ENCODE results near the gene ARPC2. TPM values are rescaled to one million over a fixed set of nuclear protein-coding genes. Genes with fewer than 3 reads are reported as not detected.

Gene ARPC2
- total and polyA plus RNA-seq, 4 donors: 58.1 to 83.6 (median 73.7) TPM

DNA sequence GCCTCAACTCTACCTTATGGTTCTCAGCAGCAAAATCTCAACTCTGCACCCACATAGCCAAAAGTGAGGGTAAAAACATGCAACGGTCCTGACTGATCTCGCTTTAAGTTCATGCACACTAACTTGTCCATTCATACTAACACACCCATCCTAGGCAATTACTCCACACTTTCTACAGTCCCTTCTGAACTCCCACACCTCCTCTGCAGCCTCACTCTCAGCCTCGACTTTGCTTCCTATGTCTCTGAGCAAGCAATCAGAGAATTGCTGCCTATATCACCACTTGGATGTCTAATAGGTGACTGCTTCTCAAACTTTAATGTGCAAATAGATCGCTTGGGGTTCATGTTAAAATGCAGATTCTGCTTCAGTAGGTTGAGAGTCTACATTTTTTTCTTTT, 83.2 kb downstream of the ARPC2 start:
- no peak overlapping the region for H3K27ac ChIP-seq (ENCODE audit: low read depth in 1 of 2, low read length in 2 of 2)
- H3K9ac ChIP-seq (ENCODE audit: low read depth in 1 of 2, low read length in 2 of 2): no peak overlapping the region
- no peaks in the 10 kb centered on the region for H3K9me3 ChIP-seq (ENCODE audit: control insufficient read depth in 4 of 4, low read length in 3 of 4)
- no peak overlapping the region for H3K4me3 ChIP-seq (ENCODE audit: low read depth in 1 of 3, low read length in 3 of 3)
- no peak for TF ChIP-seq MAX (IDR thresholded peaks at IDR 0.05)
- TF ChIP-seq NR2F2 (IDR thresholded peaks at IDR 0.05): no peak
- no peak for TF ChIP-seq FOXA2 (IDR thresholded peaks at IDR 0.05)
- no peak for TF ChIP-seq JUND (IDR thresholded peaks at IDR 0.05)
- TF ChIP-seq FOXA1 (IDR thresholded peaks at IDR 0.05): no peak
- TF ChIP-seq RXRA (IDR thresholded peaks at IDR 0.05): no peak
- TF ChIP-seq EGR1 (IDR thresholded peaks at IDR 0.05; ENCODE audit: low read depth in 2 of 2): no peak
- no peak for TF ChIP-seq SP1 (IDR thresholded peaks at IDR 0.05)
- TF ChIP-seq, protein P1, sequence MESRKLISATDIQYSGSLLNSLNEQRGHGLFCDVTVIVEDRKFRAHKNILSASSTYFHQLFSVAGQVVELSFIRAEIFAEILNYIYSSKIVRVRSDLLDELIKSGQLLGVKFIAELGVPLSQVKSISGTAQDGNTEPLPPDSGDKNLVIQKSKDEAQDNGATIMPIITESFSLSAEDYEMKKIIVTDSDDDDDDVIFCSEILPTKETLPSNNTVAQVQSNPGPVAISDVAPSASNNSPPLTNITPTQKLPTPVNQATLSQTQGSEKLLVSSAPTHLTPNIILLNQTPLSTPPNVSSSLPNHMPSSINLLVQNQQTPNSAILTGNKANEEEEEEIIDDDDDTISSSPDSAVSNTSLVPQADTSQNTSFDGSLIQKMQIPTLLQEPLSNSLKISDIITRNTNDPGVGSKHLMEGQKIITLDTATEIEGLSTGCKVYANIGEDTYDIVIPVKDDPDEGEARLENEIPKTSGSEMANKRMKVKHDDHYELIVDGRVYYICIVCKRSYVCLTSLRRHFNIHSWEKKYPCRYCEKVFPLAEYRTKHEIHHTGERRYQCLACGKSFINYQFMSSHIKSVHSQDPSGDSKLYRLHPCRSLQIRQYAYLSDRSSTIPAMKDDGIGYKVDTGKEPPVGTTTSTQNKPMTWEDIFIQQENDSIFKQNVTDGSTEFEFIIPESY (IDR thresholded peaks at IDR 0.05): no peak
- TF ChIP-seq, protein P2, sequence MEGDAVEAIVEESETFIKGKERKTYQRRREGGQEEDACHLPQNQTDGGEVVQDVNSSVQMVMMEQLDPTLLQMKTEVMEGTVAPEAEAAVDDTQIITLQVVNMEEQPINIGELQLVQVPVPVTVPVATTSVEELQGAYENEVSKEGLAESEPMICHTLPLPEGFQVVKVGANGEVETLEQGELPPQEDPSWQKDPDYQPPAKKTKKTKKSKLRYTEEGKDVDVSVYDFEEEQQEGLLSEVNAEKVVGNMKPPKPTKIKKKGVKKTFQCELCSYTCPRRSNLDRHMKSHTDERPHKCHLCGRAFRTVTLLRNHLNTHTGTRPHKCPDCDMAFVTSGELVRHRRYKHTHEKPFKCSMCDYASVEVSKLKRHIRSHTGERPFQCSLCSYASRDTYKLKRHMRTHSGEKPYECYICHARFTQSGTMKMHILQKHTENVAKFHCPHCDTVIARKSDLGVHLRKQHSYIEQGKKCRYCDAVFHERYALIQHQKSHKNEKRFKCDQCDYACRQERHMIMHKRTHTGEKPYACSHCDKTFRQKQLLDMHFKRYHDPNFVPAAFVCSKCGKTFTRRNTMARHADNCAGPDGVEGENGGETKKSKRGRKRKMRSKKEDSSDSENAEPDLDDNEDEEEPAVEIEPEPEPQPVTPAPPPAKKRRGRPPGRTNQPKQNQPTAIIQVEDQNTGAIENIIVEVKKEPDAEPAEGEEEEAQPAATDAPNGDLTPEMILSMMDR (IDR thresholded peaks at IDR 0.05; ENCODE audit: low read depth, low read length, missing input control): no peak
- no peak for TF ChIP-seq RAD21 (IDR thresholded peaks at IDR 0.05)
- TF ChIP-seq HNF4A (conservative IDR thresholded peaks at IDR 0.05): no peak
- TF ChIP-seq REST (IDR thresholded peaks at IDR 0.05): no peak
- no peak for TF ChIP-seq GABPA (IDR thresholded peaks at IDR 0.05 in 1 of 2, conservative IDR thresholded peaks at IDR 0.05 in 1 of 2)
- TF ChIP-seq, protein P3, sequence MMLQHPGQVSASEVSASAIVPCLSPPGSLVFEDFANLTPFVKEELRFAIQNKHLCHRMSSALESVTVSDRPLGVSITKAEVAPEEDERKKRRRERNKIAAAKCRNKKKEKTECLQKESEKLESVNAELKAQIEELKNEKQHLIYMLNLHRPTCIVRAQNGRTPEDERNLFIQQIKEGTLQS (IDR thresholded peaks at IDR 0.05): no peak
- no peak for TF ChIP-seq HNF4G (IDR thresholded peaks at IDR 0.05)
- TF ChIP-seq TAF1 (conservative IDR thresholded peaks at IDR 0.05): no peak
- no peak for TF ChIP-seq YY1 (IDR thresholded peaks at IDR 0.05)
- H3K27me3 ChIP-seq (ENCODE audit: control insufficient read depth in 4 of 4, insufficient read depth in 4 of 4, low read length in 3 of 4): no peaks in the 10 kb centered on the region
- 83% methylated on average over 4 of the region's 4 CpGs for WGBS
- no peak for DNase-seq (ENCODE audit: low spot score)
- no peaks in the 10 kb centered on the region for H3K36me3 ChIP-seq (ENCODE audit: control insufficient read depth in 4 of 4, insufficient read depth in 3 of 4, low read depth in 1 of 4, low read length in 3 of 4)
- H3K4me1 ChIP-seq (ENCODE audit: control insufficient read depth in 4 of 4, insufficient read depth in 4 of 4, low read length in 3 of 4): peaks cover 0 to 3% (median 2%) of the 10 kb centered on the region in 4 donors
